ENCODE results near the gene HDAC10.
A peak's percentile ranks its signal among the peaks of the same experiment; 100 is the strongest.

Gene HDAC10

DNA sequence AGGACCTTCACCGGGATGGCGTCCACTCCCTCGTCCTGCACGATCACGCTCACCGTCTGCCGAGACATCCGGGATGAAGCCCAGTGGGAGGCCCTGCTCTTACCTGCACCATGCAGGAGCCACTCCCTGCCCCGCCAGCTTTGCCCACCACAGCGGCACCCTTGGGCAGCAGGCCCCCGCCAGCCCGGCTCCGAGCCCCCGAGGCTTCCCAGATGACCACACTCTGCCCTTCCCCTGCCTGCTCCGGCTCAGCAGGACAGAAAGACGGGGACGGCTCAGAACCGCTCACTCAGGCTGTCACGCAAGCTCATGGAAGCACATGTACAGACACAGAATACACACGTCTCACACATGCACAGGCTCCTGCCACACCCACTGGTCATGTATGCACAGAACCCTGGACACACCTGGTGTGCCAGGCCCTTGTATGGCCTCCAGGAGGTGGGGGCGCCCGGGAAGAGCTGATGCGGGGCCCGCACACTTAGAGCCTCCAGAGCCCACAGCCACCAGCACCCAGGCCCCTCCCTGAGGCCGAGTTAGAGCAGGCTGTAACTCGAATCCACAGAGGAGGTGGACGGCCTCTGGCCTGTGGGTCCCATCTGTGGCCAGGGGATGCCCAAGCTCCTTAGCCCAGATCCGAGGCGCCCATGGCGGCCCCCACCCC lies 28.0 kb upstream of the HDAC10 start:
- TF ChIP-seq ZBTB7A (IDR thresholded peaks at IDR 0.05; ENCODE audit: low read depth) = no peak
- no peak for TF ChIP-seq FOXM1 (IDR thresholded peaks at IDR 0.05; ENCODE audit: borderline replicate concordance, low read depth)
- no peak for TF ChIP-seq CEBPB (IDR thresholded peaks at IDR 0.05)
- TF ChIP-seq YY1 (IDR thresholded peaks at IDR 0.05; ENCODE audit: low read depth) = no peak
- TF ChIP-seq NFIC (IDR thresholded peaks at IDR 0.05) = no peak
- TF ChIP-seq CREB1 (IDR thresholded peaks at IDR 0.05; ENCODE audit: low read depth) = no peak
- TF ChIP-seq TAF1 (IDR thresholded peaks at IDR 0.05; ENCODE audit: low read depth) = no peak
- no peak for TF ChIP-seq TEAD4 (IDR thresholded peaks at IDR 0.05)
- no peak for TF ChIP-seq EGR1 (IDR thresholded peaks at IDR 0.05)
- no peak for TF ChIP-seq RAD21 (IDR thresholded peaks at IDR 0.05; ENCODE audit: low read depth)
- TF ChIP-seq, protein P1, sequence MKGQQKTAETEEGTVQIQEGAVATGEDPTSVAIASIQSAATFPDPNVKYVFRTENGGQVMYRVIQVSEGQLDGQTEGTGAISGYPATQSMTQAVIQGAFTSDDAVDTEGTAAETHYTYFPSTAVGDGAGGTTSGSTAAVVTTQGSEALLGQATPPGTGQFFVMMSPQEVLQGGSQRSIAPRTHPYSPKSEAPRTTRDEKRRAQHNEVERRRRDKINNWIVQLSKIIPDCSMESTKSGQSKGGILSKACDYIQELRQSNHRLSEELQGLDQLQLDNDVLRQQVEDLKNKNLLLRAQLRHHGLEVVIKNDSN (IDR thresholded peaks at IDR 0.05) = no peak
- TF ChIP-seq, protein P2, sequence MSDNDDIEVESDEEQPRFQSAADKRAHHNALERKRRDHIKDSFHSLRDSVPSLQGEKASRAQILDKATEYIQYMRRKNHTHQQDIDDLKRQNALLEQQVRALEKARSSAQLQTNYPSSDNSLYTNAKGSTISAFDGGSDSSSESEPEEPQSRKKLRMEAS (IDR thresholded peaks at IDR 0.05) = no peak
- no peak for TF ChIP-seq EP300 (IDR thresholded peaks at IDR 0.05; ENCODE audit: borderline replicate concordance)
- TF ChIP-seq, protein P3, sequence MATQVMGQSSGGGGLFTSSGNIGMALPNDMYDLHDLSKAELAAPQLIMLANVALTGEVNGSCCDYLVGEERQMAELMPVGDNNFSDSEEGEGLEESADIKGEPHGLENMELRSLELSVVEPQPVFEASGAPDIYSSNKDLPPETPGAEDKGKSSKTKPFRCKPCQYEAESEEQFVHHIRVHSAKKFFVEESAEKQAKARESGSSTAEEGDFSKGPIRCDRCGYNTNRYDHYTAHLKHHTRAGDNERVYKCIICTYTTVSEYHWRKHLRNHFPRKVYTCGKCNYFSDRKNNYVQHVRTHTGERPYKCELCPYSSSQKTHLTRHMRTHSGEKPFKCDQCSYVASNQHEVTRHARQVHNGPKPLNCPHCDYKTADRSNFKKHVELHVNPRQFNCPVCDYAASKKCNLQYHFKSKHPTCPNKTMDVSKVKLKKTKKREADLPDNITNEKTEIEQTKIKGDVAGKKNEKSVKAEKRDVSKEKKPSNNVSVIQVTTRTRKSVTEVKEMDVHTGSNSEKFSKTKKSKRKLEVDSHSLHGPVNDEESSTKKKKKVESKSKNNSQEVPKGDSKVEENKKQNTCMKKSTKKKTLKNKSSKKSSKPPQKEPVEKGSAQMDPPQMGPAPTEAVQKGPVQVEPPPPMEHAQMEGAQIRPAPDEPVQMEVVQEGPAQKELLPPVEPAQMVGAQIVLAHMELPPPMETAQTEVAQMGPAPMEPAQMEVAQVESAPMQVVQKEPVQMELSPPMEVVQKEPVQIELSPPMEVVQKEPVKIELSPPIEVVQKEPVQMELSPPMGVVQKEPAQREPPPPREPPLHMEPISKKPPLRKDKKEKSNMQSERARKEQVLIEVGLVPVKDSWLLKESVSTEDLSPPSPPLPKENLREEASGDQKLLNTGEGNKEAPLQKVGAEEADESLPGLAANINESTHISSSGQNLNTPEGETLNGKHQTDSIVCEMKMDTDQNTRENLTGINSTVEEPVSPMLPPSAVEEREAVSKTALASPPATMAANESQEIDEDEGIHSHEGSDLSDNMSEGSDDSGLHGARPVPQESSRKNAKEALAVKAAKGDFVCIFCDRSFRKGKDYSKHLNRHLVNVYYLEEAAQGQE (IDR thresholded peaks at IDR 0.05; ENCODE audit: low read depth) = no peak
- no peak for TF ChIP-seq TCF12 (IDR thresholded peaks at IDR 0.05; ENCODE audit: low read depth)

DNA sequence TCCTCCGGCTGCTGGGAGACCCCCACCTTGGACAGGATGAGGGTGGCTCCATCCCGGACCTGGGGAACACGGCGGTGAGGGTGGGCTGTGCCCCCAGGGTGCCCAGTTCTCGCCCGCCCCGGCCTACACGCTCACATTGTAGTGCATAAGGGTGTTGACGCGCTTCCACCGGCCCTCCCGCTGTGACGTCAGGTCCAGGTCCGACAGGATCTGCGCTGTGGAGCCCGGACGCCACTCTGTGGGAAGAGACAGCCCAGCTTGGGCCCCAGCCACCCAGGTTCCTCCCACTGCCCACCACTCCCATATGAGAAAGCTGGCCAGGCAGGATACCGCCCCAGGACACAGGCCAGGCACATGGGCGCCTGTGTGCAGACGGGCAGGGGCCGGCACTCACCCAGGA lies 27.4 kb upstream of the HDAC10 start:
- TF ChIP-seq, protein P2 (IDR thresholded peaks at IDR 0.05) = no peak
- TF ChIP-seq, protein P1 (IDR thresholded peaks at IDR 0.05) = no peak
- TF ChIP-seq CREB1 (IDR thresholded peaks at IDR 0.05; ENCODE audit: low read depth) (no peak), TCF12 (IDR thresholded peaks at IDR 0.05; ENCODE audit: low read depth) (no peak), TEAD4 (IDR thresholded peaks at IDR 0.05) (no peak), EP300 (IDR thresholded peaks at IDR 0.05; ENCODE audit: borderline replicate concordance) (no peak), ZBTB7A (IDR thresholded peaks at IDR 0.05; ENCODE audit: low read depth) (no peak), FOXM1 (IDR thresholded peaks at IDR 0.05; ENCODE audit: borderline replicate concordance, low read depth) (no peak), NFIC (IDR thresholded peaks at IDR 0.05) (no peak), TAF1 (IDR thresholded peaks at IDR 0.05; ENCODE audit: low read depth) (no peak), CEBPB (IDR thresholded peaks at IDR 0.05) (no peak), YY1 (IDR thresholded peaks at IDR 0.05; ENCODE audit: low read depth) (no peak), EGR1 (IDR thresholded peaks at IDR 0.05) (no peak), RAD21 (IDR thresholded peaks at IDR 0.05; ENCODE audit: low read depth) (no peak)
- TF ChIP-seq, protein P3 (IDR thresholded peaks at IDR 0.05; ENCODE audit: low read depth) = no peak

DNA sequence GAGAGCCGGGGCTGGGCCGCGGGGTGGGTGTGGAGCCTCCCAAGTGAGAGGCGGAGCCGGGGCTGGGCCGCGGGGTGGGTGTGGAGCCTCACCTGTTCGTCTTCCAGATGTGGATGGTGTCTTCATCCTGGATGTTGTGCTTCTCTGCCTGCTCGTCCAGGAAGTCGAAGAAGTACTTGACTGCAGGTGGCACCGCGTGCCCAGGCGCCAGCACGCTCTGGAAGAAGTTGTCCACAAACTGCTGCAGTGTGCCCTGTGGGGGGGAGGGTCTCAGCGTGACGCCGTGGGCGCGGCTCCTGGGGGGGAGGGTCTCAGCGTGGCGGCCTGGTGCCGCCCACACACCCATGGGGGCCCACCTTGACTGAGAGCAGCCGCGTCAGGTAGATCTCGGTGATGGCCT lies 26.7 kb upstream of the HDAC10 start:
- TF ChIP-seq NFIC (IDR thresholded peaks at IDR 0.05) = no peak
- TF ChIP-seq RAD21 (IDR thresholded peaks at IDR 0.05; ENCODE audit: low read depth) = peak; percentile 22; the same call in 1 of the 2 replicates
- TF ChIP-seq ZBTB7A (IDR thresholded peaks at IDR 0.05; ENCODE audit: low read depth) = 0 out of 2 replicates have a peak, but pooled peaks have one; percentile 23

DNA sequence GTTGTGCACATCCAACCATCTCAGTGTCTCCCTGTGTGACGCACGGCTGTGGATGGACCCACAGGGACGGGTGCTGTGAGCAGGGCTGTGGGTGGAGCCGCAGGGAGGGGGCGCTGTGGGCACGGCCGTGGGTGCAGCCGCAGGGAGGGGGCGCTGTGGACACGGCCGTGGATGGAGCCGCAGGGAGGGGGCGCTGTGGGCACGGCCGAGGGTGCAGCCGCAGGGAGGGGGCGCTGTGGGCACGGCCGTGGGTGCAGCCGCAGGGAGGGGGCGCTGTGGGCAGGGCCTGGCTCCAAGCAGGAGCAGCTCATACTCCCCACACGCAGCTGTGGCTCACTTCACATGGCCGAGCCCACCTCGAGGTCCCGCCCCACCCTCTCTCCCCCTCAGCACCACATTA lies 25.1 kb upstream of the HDAC10 start:
- peak; percentile 55 for TF ChIP-seq RAD21 (IDR thresholded peaks at IDR 0.05; ENCODE audit: low read depth)
- no peak for TF ChIP-seq YY1 (IDR thresholded peaks at IDR 0.05; ENCODE audit: low read depth)

DNA sequence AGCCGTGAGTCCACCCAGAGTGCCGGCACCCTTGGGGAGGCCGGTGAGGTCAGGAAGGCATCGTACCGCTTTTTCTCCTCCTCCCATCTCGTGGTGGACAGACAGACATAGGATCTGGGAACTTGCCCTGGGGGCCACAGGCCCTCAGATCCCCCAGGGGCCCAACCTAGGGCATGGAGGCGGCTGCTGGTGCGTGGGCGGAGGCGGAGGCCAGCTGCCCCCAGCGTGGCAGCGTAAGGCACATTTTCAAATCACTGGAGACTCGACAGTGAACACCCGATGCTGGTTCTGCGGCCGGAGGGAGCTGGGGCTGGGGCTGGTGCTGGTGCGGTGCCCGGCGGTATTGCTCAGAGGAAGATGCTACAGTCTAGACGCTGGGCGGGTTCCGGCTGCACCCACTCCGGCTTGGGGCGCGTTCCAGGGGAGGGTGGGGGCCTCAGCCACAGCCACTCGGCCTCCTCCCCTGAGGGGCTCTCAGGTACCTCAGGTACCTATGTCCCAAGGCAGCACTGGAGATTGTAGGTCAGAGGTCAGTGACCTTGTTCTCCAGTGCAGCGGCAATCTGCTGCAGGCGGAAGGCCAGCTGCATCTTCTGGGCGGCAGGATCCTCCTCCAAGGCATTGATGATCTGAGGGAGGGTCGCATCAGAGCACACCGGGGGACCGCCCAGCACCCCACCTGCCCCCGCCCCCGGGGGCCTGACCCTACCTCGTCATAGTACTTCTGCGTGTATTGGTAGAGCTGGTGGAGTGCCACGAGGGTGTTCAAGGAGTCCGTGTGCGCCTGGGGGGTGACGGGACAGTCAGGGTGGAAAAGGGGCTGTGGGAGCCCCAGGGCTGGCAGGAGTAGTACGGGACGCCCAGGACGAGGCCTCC lies 24.4 kb upstream of the HDAC10 start:
- TF ChIP-seq FOXM1 (IDR thresholded peaks at IDR 0.05; ENCODE audit: borderline replicate concordance, low read depth) (no peak), ZBTB7A (IDR thresholded peaks at IDR 0.05; ENCODE audit: low read depth) (no peak), TCF12 (IDR thresholded peaks at IDR 0.05; ENCODE audit: low read depth) (no peak), TAF1 (IDR thresholded peaks at IDR 0.05; ENCODE audit: low read depth) (no peak), CREB1 (IDR thresholded peaks at IDR 0.05; ENCODE audit: low read depth) (no peak), TEAD4 (IDR thresholded peaks at IDR 0.05) (no peak), NFIC (IDR thresholded peaks at IDR 0.05) (no peak), YY1 (IDR thresholded peaks at IDR 0.05; ENCODE audit: low read depth) (no peak), CEBPB (IDR thresholded peaks at IDR 0.05) (no peak), EGR1 (IDR thresholded peaks at IDR 0.05) (no peak), EP300 (IDR thresholded peaks at IDR 0.05; ENCODE audit: borderline replicate concordance) (no peak), RAD21 (IDR thresholded peaks at IDR 0.05; ENCODE audit: low read depth) (no peak)
- TF ChIP-seq, protein P1 (IDR thresholded peaks at IDR 0.05) = no peak
- TF ChIP-seq, protein P2 (IDR thresholded peaks at IDR 0.05) = no peak
- TF ChIP-seq, protein P3 (IDR thresholded peaks at IDR 0.05; ENCODE audit: low read depth) = no peak
